Right lobe of liver (tissue), 6 donors: ENCODE results near the gene RAET1E. TPM values are rescaled to one million over a fixed set of nuclear protein-coding genes. Genes with fewer than 3 reads are reported as not detected.

Source experiments
- ATAC-seq, 4 donors: fragments of 200-7000 bp; cut with Tn5 transposase; one replicate each; pipeline ENCODE4 v1.9.1; 2020; ENCODE audit warnings: mild to moderate bottlenecking in 4 of 4, moderate library complexity in 4 of 4
- DNase-seq, 3 donors: peaks; one replicate each; pipeline ENCODE4 v3.0.0-alpha.2; 2020
- H3K27ac ChIP-seq, 3 donors: fragments of 200-600 bp; one replicate each; pipeline ENCODE4 v1.8.0; 2022
- H3K27me3 ChIP-seq, 2 donors: fragments of 200-600 bp; one replicate each; pipeline ENCODE4 v1.8.0; 2022
- H3K36me3 ChIP-seq, 4 donors: fragments of 200-600 bp; sonication (generic) in 1 of 4; one replicate each; pipeline versions ENCODE4 v1.5.1 to v1.8.0; 2017 to 2022; ENCODE audit warnings: control low read depth in 1 of 4
- H3K4me1 ChIP-seq, 4 donors: fragments of 200-600 bp; sonication (generic) in 1 of 4; one replicate each; pipeline versions ENCODE4 v1.5.1 to v1.8.0; 2017 to 2022; ENCODE audit warnings: control low read depth in 1 of 4
- H3K4me3 ChIP-seq, 3 donors: fragments of 200-600 bp; one replicate each; pipeline ENCODE4 v1.8.0; 2022
- H3K9me3 ChIP-seq, 4 donors: fragments of 200-600 bp; sonication (generic) in 1 of 4; one replicate each; pipeline versions ENCODE4 v1.5.1 to v1.8.0; 2017 to 2022; ENCODE audit warnings: control low read depth in 1 of 4
- POLR2A ChIP-seq: fragments of 450-650 bp; IDR thresholded peaks from one replicate; pipeline ENCODE4 v1.6.1; 2017; ENCODE audit warnings: antibody characterized with exemption, mild to moderate bottlenecking
- WGBS: methylation state at CpG from one replicate; pipeline ENCODE4 v1.1.6; 2018; ENCODE audit warnings: low coverage, low lambda C conversion rate; ENCODE audit not compliant: insufficient coverage; ENCODE audit errors: missing lambda C conversion rate; 5-methylcytosine and 5-hydroxymethylcytosine counted together
- intact Hi-C, 2 donors: fragments of 100-400 bp; cut with DNase I; formaldehyde crosslinking; loops; one replicate each; pipeline versions ENCODE4 v1.11.2 to v1.14.1; 2022
- total RNA-seq, 6 experiments: library from RNA; depleted of rRNA in 2 of 6; stranded (reverse); fragments of >200 nt in 2 of 6; fragmentation: NEBNext Ultra II Directional in 3 of 6; extraction: Animal tissue kit (Norgen Biotek cat#: 25700) in 3 of 6; gene quantifications; one replicate each; pipeline versions ENCODE4 v1.1.0 to v1.2.4, GENCODE V29; 2016 to 2023
- TF ChIP-seq, protein P1 (sequence below), 4 donors: fragments of 200-600 bp in 3 of 4; fragments of 450-650 bp in 1 of 4; IDR thresholded peaks; one replicate each; pipeline versions ENCODE4 v1.5.1 to v1.8.0; 2016 to 2022; ENCODE audit warnings: antibody characterized with exemption in 4 of 4, mild to moderate bottlenecking in 2 of 4
- donor health status: DM: no; HTN: yes; CAD: no.
- donor health status: DM: no; HTN: no; CAD: no.
- donor health status: DM: no; HTN: no; CAD: no.
- donor health status: DM: no; HTN: yes; CAD: no.
- donor health status: DM: no; HTN: yes; CAD: no.

The RAET1E gene
- total RNA-seq, 6 experiments from 2014 or later, result not detected

GRCh38 chr6:149935246-149935645, 37.3 kb upstream of the RAET1E start:
- no peaks in the 10 kb centered on the region for H3K36me3 ChIP-seq
- H3K4me1 ChIP-seq, result peaks cover 0 to 10% (median 4%) of the 10 kb centered on the region in 4 donors
- H3K27me3 ChIP-seq, result peaks cover 2 to 34% of the 10 kb centered on the region in 2 donors
- no peak overlapping the region for H3K4me3 ChIP-seq
- 44% methylated on average over 3 of the region's 4 CpGs for WGBS
- DNase-seq (no peak), ATAC-seq (no peak)
- TF ChIP-seq, protein P1, sequence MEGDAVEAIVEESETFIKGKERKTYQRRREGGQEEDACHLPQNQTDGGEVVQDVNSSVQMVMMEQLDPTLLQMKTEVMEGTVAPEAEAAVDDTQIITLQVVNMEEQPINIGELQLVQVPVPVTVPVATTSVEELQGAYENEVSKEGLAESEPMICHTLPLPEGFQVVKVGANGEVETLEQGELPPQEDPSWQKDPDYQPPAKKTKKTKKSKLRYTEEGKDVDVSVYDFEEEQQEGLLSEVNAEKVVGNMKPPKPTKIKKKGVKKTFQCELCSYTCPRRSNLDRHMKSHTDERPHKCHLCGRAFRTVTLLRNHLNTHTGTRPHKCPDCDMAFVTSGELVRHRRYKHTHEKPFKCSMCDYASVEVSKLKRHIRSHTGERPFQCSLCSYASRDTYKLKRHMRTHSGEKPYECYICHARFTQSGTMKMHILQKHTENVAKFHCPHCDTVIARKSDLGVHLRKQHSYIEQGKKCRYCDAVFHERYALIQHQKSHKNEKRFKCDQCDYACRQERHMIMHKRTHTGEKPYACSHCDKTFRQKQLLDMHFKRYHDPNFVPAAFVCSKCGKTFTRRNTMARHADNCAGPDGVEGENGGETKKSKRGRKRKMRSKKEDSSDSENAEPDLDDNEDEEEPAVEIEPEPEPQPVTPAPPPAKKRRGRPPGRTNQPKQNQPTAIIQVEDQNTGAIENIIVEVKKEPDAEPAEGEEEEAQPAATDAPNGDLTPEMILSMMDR (IDR thresholded peaks at IDR 0.05), result no peak
- no peak for TF ChIP-seq POLR2A
- no peak overlapping the region for H3K27ac ChIP-seq
- intact Hi-C loops, result no loop called here
- no peaks in the 10 kb centered on the region for H3K9me3 ChIP-seq

DNA sequence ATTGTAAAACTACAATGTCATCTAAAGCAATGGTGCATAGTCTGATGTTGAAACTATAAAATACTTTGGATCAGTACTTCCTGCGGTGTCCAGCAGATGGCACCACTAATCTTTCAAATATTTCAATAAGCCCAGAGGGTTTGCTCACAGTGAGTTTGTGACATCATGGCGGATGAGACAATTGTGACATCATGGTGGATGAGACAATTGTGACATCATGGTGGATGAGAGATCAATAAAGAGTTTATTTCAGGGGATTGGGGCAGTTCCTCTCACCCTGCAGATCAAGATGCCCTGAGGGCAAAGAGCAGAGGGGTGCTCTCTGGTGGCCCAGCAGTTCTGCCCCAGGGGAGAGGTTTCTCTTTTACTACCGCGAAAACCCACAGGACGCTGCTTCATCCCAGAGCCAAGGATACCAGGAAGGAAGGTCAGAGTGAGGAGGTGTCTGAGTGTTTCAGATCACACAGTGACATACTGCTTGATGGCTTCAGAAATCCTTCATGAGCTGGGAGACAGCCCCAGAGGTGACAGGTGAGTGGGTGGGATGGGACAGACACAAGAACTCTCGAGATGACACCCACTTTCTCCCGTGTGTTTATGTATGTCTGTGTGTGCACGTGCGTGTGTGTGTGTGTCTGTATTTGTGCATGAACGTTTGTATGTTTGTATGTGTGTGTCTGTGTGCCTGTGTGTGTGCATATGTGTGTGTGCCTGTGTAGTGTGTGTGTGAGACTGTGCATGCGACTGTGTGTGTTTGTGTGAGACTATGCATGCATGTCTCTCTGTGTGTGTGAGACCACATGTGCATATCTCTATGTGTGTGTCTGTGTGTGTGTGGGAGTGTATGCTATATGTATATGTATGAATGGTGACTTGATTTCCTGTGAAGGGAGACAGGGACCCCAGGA, 36.6 kb upstream of the RAET1E start:
- no peak overlapping the region for H3K27ac ChIP-seq
- H3K4me3 ChIP-seq, result no peak overlapping the region
- 15% methylated on average over 8 of the region's 11 CpGs for WGBS
- ATAC-seq (peak; percentile 84 to 88 (median 84)), DNase-seq (peak in 1 of 3 donors; percentile 63)
- peaks cover 2 to 28% of the 10 kb centered on the region in 2 donors for H3K27me3 ChIP-seq
- H3K9me3 ChIP-seq, result no peaks in the 10 kb centered on the region
- peaks cover 0 to 10% (median 4%) of the 10 kb centered on the region in 4 donors for H3K4me1 ChIP-seq
- no peak for TF ChIP-seq POLR2A
- TF ChIP-seq, protein P1 (IDR thresholded peaks at IDR 0.05), result peak; percentile 81 to 93 (median 84)
- H3K36me3 ChIP-seq, result no peaks in the 10 kb centered on the region
- intact Hi-C loops, result loop anchor here (5.0 kb wide), 1 partner anchor 83 kb away; no protein-coding TSS in a partner anchor

GRCh38 chr6:149933461-149933860, 35.5 kb upstream of the RAET1E start:
- intact Hi-C loops, result loop anchor here (5.0 kb wide), 1 partner anchor 84 kb away; no protein-coding TSS in a partner anchor
- no peak for TF ChIP-seq POLR2A
- TF ChIP-seq, protein P1 (IDR thresholded peaks at IDR 0.05), result no peak
- Histone ChIP-seq H3K27ac (no peak overlapping the region), H3K4me1 (peaks cover 0 to 4% (median 1%) of the 10 kb centered on the region in 4 donors), H3K36me3 (no peaks in the 10 kb centered on the region), H3K27me3 (peaks cover 2 to 22% of the 10 kb centered on the region in 2 donors), H3K4me3 (no peak overlapping the region), H3K9me3 (no peaks in the 10 kb centered on the region)
- WGBS, result 24% methylated on average over 3 of the region's 3 CpGs
- DNase-seq (no peak), ATAC-seq (no peak)

DNA sequence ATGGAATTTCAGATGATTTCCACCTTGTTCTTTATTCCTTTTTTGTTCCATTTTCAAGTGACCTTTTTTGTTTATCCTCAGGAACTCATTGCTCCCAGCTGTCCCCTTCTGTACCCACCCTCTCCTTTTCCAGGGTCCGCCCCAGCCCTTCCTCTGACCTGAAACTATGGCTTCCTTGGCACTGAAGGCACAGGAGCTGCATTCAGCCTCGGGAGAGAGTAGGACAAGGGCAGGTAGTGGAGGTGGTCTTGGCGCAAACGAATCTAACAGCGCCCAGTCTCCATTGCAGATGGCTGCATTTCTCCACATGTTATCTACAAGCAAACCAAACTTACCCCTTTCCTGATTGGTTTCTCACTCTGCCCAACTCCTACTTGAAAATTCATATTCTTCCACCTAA, 35.1 kb upstream of the RAET1E start:
- intact Hi-C loops, result loop anchor here (5.0 kb wide), 1 partner anchor 84 kb away; no protein-coding TSS in a partner anchor
- Histone ChIP-seq H3K27ac (no peak overlapping the region), H3K4me3 (no peak overlapping the region), H3K9me3 (no peaks in the 10 kb centered on the region), H3K4me1 (no peaks in the 10 kb centered on the region), H3K36me3 (no peaks in the 10 kb centered on the region), H3K27me3 (peaks cover 2 to 22% of the 10 kb centered on the region in 2 donors)
- ATAC-seq, result no peak
- DNase-seq, result no peak
- 55% methylated on average over 5 of the region's 5 CpGs for WGBS
- TF ChIP-seq POLR2A, result no peak
- TF ChIP-seq, protein P1 (IDR thresholded peaks at IDR 0.05), result no peak
